HUES6 (cell line): ENCODE data around the gene TPPP3.

Source experiments
- H3K27ac ChIP-seq: 2 replicates; pipeline ENCODE4 v1.7.0; 2013; ENCODE audit warnings: low read depth, mild to moderate bottlenecking, low read length, inconsistent platforms
- H3K27me3 ChIP-seq: 2 replicates; pipeline ENCODE4 v1.6.1; 2013; ENCODE audit warnings: low read length; ENCODE audit not compliant: control insufficient read depth, insufficient read depth
- H3K36me3 ChIP-seq: 2 replicates; pipeline ENCODE4 v1.6.1; 2013; ENCODE audit warnings: low read length; ENCODE audit not compliant: control insufficient read depth, insufficient read depth
- H3K4me1 ChIP-seq: 2 replicates; pipeline ENCODE4 v1.6.1; 2013; ENCODE audit warnings: low read length; ENCODE audit not compliant: control insufficient read depth, insufficient read depth
- H3K4me3 ChIP-seq: 2 replicates; pipeline ENCODE4 v1.5.1; 2013; ENCODE audit warnings: low read depth, low read length
- H3K9ac ChIP-seq: one replicate; pipeline ENCODE4 v1.6.1; 2013; ENCODE audit warnings: mild to moderate bottlenecking, low read length
- H3K9me3 ChIP-seq: 2 replicates; pipeline ENCODE4 v1.6.1; 2013; ENCODE audit warnings: low read depth, low read length; ENCODE audit not compliant: control insufficient read depth, insufficient read depth

Gene TPPP3

DNA sequence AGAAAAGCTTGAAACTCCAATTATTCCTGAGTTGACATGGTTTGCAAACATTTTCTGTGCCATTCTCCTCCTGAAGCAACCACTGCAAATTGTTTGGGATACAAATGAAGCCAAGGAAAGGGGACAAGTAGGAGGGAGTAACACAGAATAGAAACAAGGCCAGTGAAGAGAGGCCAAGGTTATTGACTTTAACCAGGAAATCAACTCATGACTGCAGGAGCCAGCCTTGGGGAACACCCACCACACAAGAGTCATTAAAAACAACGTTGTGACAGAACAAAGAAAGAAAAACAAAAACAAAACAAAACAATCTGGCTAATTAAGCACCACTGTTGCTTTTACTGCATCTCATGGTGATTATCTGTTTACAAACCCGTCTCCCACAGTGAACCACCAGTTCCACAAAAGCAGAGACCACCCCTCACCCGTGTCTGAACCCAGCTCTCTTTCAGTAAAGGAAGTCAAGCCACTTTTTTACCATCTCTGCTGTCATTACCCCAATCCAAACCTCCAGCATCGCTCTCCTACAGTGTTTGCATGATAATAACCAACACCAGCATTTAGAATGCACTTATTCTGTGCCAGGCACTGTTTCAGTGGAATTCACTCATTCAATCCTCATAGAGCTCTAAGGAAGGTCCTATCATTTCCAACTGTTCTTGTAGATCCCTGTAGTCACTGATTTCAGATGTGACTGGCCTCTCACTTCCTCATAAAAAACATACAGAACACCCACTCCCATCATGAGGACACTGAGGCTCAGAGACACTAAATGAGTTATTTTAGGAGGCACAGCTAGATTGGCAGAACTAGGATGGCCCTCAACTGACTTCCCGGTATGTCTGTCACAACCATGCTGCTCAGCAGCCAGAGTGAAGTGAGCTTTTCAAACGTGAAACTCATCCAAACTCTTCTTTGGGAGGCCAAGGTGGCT lies 20.9 kb upstream of the TPPP3 start:
- H3K4me1 ChIP-seq, result peaks cover 14% of the 10 kb centered on the region
- no peak overlapping the region for H3K27ac ChIP-seq
- H3K27me3 ChIP-seq, result no peaks in the 10 kb centered on the region
- H3K36me3 ChIP-seq, result no peaks in the 10 kb centered on the region
- no peak overlapping the region for H3K9ac ChIP-seq
- no peak overlapping the region for H3K4me3 ChIP-seq
- no peaks in the 10 kb centered on the region for H3K9me3 ChIP-seq

- no peaks in the 10 kb centered on the region for H3K9me3 ChIP-seq
- no peak overlapping the region for H3K27ac ChIP-seq
- H3K4me1 ChIP-seq, result peaks cover 20% of the 10 kb centered on the region
- H3K9ac ChIP-seq, result no peak overlapping the region
- H3K4me3 ChIP-seq, result no peak overlapping the region
- no peaks in the 10 kb centered on the region for H3K27me3 ChIP-seq
- H3K36me3 ChIP-seq, result no peaks in the 10 kb centered on the region
These were observed 19.0 kb upstream of the TPPP3 start for GRCh38 chr16:67412294-67412693.

DNA sequence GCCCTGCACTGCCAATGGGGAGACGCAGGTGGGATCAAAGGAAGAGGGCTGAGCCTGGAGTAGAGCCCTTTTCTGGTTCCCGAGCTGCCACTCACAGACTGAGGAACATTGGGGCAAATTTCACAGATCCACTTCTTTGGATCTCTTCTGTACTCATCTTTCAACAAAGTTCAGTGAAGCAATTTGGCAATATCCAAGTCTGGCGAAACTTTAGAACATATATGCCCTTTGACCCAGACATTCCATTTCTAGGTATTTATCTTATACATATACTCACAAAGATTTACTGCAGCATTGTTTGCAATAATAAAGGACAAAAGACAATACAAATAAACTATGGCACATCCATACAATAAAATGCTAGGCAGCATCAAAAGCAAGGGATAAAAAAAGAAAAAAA lies 18.0 kb upstream of the TPPP3 start:
- Histone ChIP-seq H3K27me3 (no peaks in the 10 kb centered on the region), H3K9me3 (no peaks in the 10 kb centered on the region), H3K4me1 (peaks cover 27% of the 10 kb centered on the region), H3K36me3 (no peaks in the 10 kb centered on the region), H3K4me3 (no peak overlapping the region), H3K27ac (no peak overlapping the region), H3K9ac (no peak overlapping the region)

DNA sequence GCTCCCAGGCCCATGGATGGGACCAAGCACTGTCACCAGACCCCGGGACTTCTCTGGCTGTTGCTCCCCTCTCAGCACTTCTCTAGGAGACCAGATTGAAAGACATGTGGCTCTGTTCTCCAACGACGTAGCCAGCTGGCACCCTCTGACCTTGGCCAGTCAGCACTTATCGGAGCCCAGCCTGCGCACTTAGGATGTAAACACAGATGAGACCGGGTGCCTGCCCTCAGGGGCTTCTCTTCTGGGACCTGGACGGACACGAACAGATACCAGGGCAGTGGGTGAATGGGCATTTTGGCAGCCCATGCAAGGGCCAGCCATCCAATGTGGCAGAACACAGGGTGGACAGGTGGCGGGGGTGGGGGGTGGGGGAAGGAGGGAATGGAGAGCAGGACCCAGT lies 16.3 kb upstream of the TPPP3 start:
- no peak overlapping the region for H3K9ac ChIP-seq
- no peak overlapping the region for H3K27ac ChIP-seq
- peaks cover 32% of the 10 kb centered on the region for H3K4me1 ChIP-seq
- no peak overlapping the region for H3K4me3 ChIP-seq
- no peaks in the 10 kb centered on the region for H3K9me3 ChIP-seq
- H3K27me3 ChIP-seq, result no peaks in the 10 kb centered on the region
- H3K36me3 ChIP-seq, result no peaks in the 10 kb centered on the region

DNA sequence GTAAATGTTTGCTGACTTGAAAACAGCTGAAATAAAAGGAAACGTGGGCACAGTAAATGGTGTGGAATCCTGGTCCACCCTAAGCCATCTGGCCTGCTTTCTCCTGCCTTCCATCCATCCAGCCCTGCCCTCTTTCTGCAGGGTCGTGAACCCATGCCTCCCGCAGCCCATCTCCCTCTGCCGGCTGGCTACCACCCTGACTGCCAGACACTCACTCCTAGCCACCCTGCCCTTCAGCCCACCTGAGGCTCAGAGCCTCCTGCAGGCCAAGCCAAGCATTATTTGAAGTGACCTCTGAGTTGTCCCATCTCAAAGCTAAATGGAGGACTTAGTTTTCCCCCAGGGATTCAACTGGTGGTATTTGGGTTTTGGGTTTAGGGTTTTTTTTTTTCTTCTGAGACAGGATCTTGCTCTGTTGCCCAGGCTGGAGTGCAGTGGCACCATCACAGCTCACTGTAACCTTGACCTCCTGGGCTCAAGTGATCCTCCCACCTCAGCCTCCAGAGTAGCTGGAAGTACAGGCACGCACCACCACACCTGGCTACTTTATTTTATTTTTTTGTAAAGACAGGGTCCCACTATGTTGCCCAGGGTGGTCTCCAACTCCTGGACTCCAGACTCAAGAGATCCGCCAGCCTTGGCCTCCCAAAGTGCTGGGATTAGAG lies 14.6 kb upstream of the TPPP3 start:
- Histone ChIP-seq H3K4me1 (peaks cover 28% of the 10 kb centered on the region), H3K4me3 (no peak overlapping the region), H3K27ac (no peak overlapping the region), H3K36me3 (no peaks in the 10 kb centered on the region), H3K27me3 (no peaks in the 10 kb centered on the region), H3K9me3 (no peaks in the 10 kb centered on the region), H3K9ac (no peak overlapping the region)

- no peaks in the 10 kb centered on the region for H3K9me3 ChIP-seq
- H3K4me3 ChIP-seq, result no peak overlapping the region
- H3K27ac ChIP-seq, result no peak overlapping the region
- H3K27me3 ChIP-seq, result no peaks in the 10 kb centered on the region
- no peak overlapping the region for H3K9ac ChIP-seq
- no peaks in the 10 kb centered on the region for H3K36me3 ChIP-seq
- peaks cover 28% of the 10 kb centered on the region for H3K4me1 ChIP-seq
These were observed 14.0 kb upstream of the TPPP3 start for GRCh38 chr16:67407176-67407787.

DNA sequence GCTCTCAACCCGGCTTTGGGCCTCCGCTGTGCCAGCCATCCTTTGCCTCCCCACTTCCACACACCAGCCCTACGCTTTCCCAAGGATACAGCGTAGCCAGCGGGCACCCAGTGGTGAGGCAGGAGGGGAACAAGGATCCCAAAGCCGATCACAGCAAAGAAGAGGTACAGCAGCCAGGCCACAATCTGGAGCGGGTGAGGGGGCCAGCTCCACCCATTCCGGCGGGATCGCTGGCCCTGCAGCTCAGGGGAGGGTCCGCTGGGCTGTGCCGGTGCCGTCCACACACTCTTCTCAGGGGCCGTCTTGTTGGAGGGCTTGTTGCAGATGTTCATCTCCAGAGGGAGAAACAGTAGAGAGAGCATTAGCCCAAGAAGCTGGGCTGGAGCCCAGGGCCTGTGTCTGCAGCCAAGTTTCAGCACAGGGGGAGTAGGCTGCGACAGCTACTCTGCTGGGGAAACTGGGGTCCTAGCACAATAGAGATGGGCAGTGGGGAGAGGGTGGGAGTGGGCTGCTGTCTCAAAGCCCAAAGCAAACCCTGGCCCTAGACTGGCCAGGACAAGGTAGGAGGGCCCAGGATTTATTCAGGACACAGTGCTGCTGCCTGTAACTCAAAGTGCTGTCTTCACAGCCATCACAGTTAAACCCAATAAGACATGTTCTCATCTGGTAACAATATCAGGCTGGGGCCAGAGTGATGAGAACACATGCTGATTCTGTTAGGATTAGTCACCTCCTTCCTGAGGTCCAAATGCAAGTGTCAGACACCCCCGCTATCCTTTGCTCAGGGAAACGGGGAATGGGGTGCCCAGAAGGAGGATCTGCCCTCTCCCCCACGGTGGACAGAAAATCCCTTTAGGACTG lies 13.0 kb upstream of the TPPP3 start:
- H3K27me3 ChIP-seq, result no peaks in the 10 kb centered on the region
- no peak overlapping the region for H3K4me3 ChIP-seq
- H3K36me3 ChIP-seq, result no peaks in the 10 kb centered on the region
- H3K9ac ChIP-seq, result no peak overlapping the region
- peaks cover 28% of the 10 kb centered on the region for H3K4me1 ChIP-seq
- no peak overlapping the region for H3K27ac ChIP-seq
- no peaks in the 10 kb centered on the region for H3K9me3 ChIP-seq

GRCh38 chr16:67405336-67405735 lies 12.0 kb upstream of the TPPP3 start:
- Histone ChIP-seq H3K36me3 (no peaks in the 10 kb centered on the region), H3K27ac (no peak overlapping the region), H3K9ac (no peak overlapping the region), H3K9me3 (no peaks in the 10 kb centered on the region), H3K4me1 (peaks cover 28% of the 10 kb centered on the region), H3K27me3 (no peaks in the 10 kb centered on the region), H3K4me3 (no peak overlapping the region)

DNA sequence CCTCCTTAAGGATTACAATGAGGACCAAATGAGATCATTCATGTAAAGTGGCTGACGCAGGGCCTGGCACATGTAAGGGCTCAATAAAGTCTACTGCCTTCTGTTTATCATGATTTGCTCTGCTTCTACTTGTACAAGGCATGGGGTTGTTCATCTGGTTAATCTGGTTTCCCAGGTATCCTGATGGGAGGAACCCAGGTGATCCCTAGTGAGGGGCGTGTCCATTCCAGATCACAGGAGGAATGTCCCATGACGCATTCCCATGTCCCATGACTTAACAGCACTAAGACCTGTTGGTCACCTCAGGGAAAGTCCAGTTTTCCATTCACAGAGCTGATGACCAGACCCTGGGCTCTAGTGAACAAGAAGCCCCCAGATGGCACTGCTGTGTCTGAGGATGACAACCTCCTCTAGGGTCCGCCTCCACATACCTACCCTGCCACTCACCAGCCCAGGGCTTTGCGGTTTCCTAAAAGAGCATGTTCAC lies 11.5 kb upstream of the TPPP3 start:
- Histone ChIP-seq H3K27me3 (no peaks in the 10 kb centered on the region), H3K27ac (no peak overlapping the region), H3K9me3 (no peaks in the 10 kb centered on the region), H3K4me1 (peaks cover 30% of the 10 kb centered on the region), H3K36me3 (no peaks in the 10 kb centered on the region), H3K4me3 (no peak overlapping the region), H3K9ac (no peak overlapping the region)

DNA sequence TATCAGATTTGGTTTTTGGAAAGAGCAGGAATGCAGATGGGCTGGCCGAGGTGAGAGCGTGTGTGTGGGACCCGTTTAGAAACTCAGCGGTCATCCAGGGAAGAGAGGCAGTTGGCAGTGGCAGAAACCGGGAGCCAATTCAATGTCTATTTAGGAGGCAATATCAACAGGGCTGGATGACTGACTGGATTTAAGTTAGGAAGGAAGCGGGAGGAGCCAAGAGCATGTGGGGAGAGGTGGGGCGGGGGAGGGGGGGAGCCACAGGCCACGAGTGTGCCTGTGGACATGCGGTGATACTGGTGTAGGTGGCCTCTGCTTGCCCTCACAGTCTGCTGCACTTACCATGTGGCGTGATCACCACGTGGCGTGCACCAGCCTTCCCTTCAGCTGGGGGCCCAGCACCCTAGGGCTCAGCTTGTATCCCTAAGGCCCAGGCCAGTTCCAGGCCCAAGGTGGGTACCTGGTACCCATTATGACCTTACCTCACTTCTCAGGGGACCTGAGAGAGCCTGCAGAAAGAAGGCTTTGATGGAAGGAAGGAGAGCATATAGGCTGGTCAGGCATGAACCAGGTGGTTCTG lies 10.8 kb upstream of the TPPP3 start:
- H3K4me3 ChIP-seq, result no peak overlapping the region
- no peak overlapping the region for H3K9ac ChIP-seq
- H3K27ac ChIP-seq, result no peak overlapping the region
- H3K4me1 ChIP-seq, result peaks cover 36% of the 10 kb centered on the region
- H3K36me3 ChIP-seq, result no peaks in the 10 kb centered on the region
- peaks cover 2% of the 10 kb centered on the region; the same call in 1 of the 2 replicates for H3K27me3 ChIP-seq
- no peaks in the 10 kb centered on the region for H3K9me3 ChIP-seq
